H1 (cell line): ENCODE data around the gene EZH1.

Experiments used
- BCL11A ChIP-seq, 2 experiments: IDR thresholded peaks; one replicate each; pipeline ENCODE4 v1.6.1; 2011; ENCODE audit warnings: low read depth in 2 of 2, low read length in 2 of 2, mild to moderate bottlenecking in 2 of 2
- JUN ChIP-seq: IDR thresholded peaks from 2 replicates; pipeline ENCODE4 v1.6.1; 2011; ENCODE audit warnings: low read depth, mild to moderate bottlenecking, improper control_type of control experiment, low read length
- NANOG ChIP-seq: IDR thresholded peaks from 2 replicates; pipeline ENCODE4 v1.6.1; 2011; ENCODE audit warnings: low read length, low read depth, mild to moderate bottlenecking, inconsistent platforms; ENCODE audit not compliant: insufficient read depth, poor library complexity, severe bottlenecking
- POLR2A ChIP-seq, 2 experiments: IDR thresholded peaks; 1 replicate in 1 of 2; 2 replicates in 1 of 2; pipeline ENCODE4 v1.6.1; 2011; ENCODE audit warnings: low read depth in 2 of 2, low read length in 2 of 2, mild to moderate bottlenecking in 2 of 2; ENCODE audit errors: control extremely low read depth in 1 of 2
- RAD21 ChIP-seq, 2 experiments: IDR thresholded peaks in 1 of 2; conservative IDR thresholded peaks in 1 of 2; 2 replicates each; pipeline ENCODE4 v1.6.1; 2011; ENCODE audit warnings: low read depth in 2 of 2, low read length in 2 of 2, improper control_type of control experiment in 1 of 2, inconsistent platforms in 1 of 2, mild to moderate bottlenecking in 1 of 2, moderate library complexity in 1 of 2
- RFX5 ChIP-seq: IDR thresholded peaks from 2 replicates; pipeline ENCODE4 v1.6.1; 2011; ENCODE audit warnings: low read depth, low read length, improper control_type of control experiment, borderline replicate concordance
- SIN3A ChIP-seq, 2 experiments: IDR thresholded peaks in 1 of 2; conservative IDR thresholded peaks in 1 of 2; 2 replicates each; pipeline ENCODE4 v1.6.1; 2011 to 2012; ENCODE audit warnings: low read length in 2 of 2, improper control_type of control experiment in 1 of 2, low read depth in 1 of 2, mild to moderate bottlenecking in 1 of 2
- TF ChIP-seq, protein P1 (sequence below): IDR thresholded peaks from 2 replicates; pipeline ENCODE4 v1.6.1; 2012; ENCODE audit warnings: low read length, inconsistent platforms
- TF ChIP-seq, protein P2 (sequence below), 3 experiments: IDR thresholded peaks; 1 replicate in 2 of 3; 2 replicates in 1 of 3; pipeline versions ENCODE4 v1.5.1 to v1.6.1; 2011; ENCODE audit warnings: low read length in 3 of 3, mild to moderate bottlenecking in 3 of 3, inconsistent platforms in 2 of 3, low read depth in 1 of 3, moderate library complexity in 1 of 3; ENCODE audit not compliant: insufficient read depth in 1 of 3; ENCODE audit errors: control extremely low read depth in 1 of 3

DNA sequence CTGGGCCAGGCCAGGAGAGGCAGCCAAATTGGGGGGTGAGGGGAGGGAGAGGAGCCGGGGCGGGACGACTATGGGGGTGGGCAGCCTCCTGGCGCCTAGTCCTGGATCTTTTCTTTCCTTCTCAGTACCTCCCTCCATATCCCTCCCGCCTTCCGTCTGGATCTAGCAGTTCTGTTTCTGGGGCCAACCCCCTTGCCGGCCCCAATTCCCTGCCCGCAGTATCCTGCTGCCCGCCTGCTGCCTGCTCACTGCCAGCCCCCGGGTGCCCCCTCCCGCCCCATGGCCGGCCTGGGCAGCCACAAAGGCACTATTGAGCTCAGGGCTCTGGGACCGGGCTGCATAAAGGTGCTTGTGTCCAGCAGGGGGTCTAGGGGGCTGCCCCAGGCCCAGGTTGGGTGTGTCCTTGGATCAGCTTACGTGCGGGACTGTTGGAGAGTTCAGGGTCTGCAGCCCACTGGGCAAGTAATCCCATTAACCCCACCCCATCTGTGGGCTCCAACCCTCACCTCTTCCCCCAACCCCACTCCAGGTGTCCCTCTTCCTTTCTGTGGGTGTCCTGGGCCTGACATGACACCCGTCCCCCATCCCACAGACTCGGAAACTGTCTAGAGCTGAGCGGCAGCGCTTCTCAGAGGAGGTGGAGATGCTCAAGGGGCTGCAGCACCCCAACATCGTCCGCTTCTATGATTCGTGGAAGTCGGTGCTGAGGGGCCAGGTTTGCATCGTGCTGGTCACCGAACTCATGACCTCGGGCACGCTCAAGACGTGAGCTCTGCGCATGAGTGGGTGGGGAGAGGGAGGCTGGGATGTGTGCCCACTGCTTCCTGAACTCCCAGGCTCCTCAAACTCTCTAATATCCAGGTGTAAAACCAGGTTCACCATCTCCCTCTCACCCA, 37.6 kb upstream of the EZH1 start:
- TF ChIP-seq JUN (no peak), NANOG (no peak), BCL11A (IDR thresholded peaks at IDR 0.05; ENCODE audit: low read depth in 2 of 2, low read length in 2 of 2) (no peak), RAD21 (IDR thresholded peaks at IDR 0.05 in 1 of 2, conservative IDR thresholded peaks at IDR 0.05 in 1 of 2; ENCODE audit: low read depth in 2 of 2, low read length in 2 of 2) (no peak), RFX5 (no peak), SIN3A (conservative IDR thresholded peaks at IDR 0.05 in 1 of 2, IDR thresholded peaks at IDR 0.05 in 1 of 2; ENCODE audit: low read depth in 1 of 2, low read length in 2 of 2) (no peak), POLR2A (IDR thresholded peaks at IDR 0.05; ENCODE audit: control extremely low read depth in 1 of 2, low read depth in 2 of 2, low read length in 2 of 2) (no peak)
- TF ChIP-seq, protein P1, sequence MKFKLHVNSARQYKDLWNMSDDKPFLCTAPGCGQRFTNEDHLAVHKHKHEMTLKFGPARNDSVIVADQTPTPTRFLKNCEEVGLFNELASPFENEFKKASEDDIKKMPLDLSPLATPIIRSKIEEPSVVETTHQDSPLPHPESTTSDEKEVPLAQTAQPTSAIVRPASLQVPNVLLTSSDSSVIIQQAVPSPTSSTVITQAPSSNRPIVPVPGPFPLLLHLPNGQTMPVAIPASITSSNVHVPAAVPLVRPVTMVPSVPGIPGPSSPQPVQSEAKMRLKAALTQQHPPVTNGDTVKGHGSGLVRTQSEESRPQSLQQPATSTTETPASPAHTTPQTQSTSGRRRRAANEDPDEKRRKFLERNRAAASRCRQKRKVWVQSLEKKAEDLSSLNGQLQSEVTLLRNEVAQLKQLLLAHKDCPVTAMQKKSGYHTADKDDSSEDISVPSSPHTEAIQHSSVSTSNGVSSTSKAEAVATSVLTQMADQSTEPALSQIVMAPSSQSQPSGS: no peak
- TF ChIP-seq, protein P2, sequence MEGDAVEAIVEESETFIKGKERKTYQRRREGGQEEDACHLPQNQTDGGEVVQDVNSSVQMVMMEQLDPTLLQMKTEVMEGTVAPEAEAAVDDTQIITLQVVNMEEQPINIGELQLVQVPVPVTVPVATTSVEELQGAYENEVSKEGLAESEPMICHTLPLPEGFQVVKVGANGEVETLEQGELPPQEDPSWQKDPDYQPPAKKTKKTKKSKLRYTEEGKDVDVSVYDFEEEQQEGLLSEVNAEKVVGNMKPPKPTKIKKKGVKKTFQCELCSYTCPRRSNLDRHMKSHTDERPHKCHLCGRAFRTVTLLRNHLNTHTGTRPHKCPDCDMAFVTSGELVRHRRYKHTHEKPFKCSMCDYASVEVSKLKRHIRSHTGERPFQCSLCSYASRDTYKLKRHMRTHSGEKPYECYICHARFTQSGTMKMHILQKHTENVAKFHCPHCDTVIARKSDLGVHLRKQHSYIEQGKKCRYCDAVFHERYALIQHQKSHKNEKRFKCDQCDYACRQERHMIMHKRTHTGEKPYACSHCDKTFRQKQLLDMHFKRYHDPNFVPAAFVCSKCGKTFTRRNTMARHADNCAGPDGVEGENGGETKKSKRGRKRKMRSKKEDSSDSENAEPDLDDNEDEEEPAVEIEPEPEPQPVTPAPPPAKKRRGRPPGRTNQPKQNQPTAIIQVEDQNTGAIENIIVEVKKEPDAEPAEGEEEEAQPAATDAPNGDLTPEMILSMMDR (IDR thresholded peaks at IDR 0.05; ENCODE audit: control extremely low read depth in 1 of 3, insufficient read depth in 1 of 3, low read depth in 1 of 3, low read length in 3 of 3): no peak
